Left ventricle myocardium inferior (tissue), 1 donor: ENCODE data around the gene SURF1. TPM values are rescaled to one million over a fixed set of nuclear protein-coding genes. Genes with fewer than 3 reads are reported as not detected.
A peak's percentile ranks its signal among the peaks of the same experiment; 100 is the strongest.

Experiments used
- DNase-seq: peaks from one replicate; pipeline ENCODE4 v3.0.0-alpha.2; 2020
- H3K27ac ChIP-seq: fragments of 200-600 bp; replicated peaks from 2 replicates; pipeline ENCODE4 v1.8.0; 2021
- H3K27me3 ChIP-seq: fragments of 200-600 bp; 2 replicates; pipeline ENCODE4 v1.8.0; 2021; ENCODE audit warnings: low read depth
- H3K36me3 ChIP-seq: fragments of 200-600 bp; 2 replicates; pipeline ENCODE4 v1.8.0; 2021
- H3K4me1 ChIP-seq: fragments of 200-600 bp; 2 replicates; pipeline ENCODE4 v1.8.0; 2021
- H3K4me3 ChIP-seq: fragments of 200-600 bp; 2 replicates; pipeline ENCODE4 v1.8.0; 2021; ENCODE audit warnings: mild to moderate bottlenecking, moderate library complexity
- H3K9me3 ChIP-seq: fragments of 200-600 bp; replicated peaks from 2 replicates; pipeline ENCODE4 v1.8.0; 2021
- intact Hi-C: fragments of 100-400 bp; cut with micrococcal nuclease; formaldehyde crosslinking; loops from one replicate; pipeline ENCODE4 v1.11.0; 2022
- long read RNA-seq: library from polyadenylated mRNA; unstranded; transcript quantifications from one replicate; pipeline ENCODE4 v2.0.0, GENCODE V29; 2021
- total RNA-seq: library from RNA; stranded (reverse); fragmentation: NEBNext Ultra II Directional; extraction: Animal tissue kit (Norgen Biotek cat#: 25700); gene quantifications from one replicate; pipeline ENCODE4 v1.2.1, GENCODE V29; 2021
- TF ChIP-seq, protein P1 (sequence below): fragments of 200-600 bp; IDR thresholded peaks from 2 replicates; pipeline ENCODE4 v1.8.0; 2021; ENCODE audit warnings: antibody characterized with exemption, mild to moderate bottlenecking, borderline replicate concordance
- donor health status: DM: no; HTN: yes; CAD: no; lungs with severe emphysema.

SURF1 gene, protein sequence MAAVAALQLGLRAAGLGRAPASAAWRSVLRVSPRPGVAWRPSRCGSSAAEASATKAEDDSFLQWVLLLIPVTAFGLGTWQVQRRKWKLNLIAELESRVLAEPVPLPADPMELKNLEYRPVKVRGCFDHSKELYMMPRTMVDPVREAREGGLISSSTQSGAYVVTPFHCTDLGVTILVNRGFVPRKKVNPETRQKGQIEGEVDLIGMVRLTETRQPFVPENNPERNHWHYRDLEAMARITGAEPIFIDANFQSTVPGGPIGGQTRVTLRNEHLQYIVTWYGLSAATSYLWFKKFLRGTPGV
- total RNA-seq: 60.7 TPM
- long read RNA-seq, transcript SURF1-201 (9 exons, 1,093 nt): major isoform, 73 of 108 reads
- long read RNA-seq, transcript SURF1-204 (5 exons, 931 nt): minor isoform, 23 of 108 reads
- long read RNA-seq, partial matches to known transcripts: 0 of 108 reads
- long read RNA-seq, other reads (novel, unspliced or antisense): 8 of 108 reads

DNA sequence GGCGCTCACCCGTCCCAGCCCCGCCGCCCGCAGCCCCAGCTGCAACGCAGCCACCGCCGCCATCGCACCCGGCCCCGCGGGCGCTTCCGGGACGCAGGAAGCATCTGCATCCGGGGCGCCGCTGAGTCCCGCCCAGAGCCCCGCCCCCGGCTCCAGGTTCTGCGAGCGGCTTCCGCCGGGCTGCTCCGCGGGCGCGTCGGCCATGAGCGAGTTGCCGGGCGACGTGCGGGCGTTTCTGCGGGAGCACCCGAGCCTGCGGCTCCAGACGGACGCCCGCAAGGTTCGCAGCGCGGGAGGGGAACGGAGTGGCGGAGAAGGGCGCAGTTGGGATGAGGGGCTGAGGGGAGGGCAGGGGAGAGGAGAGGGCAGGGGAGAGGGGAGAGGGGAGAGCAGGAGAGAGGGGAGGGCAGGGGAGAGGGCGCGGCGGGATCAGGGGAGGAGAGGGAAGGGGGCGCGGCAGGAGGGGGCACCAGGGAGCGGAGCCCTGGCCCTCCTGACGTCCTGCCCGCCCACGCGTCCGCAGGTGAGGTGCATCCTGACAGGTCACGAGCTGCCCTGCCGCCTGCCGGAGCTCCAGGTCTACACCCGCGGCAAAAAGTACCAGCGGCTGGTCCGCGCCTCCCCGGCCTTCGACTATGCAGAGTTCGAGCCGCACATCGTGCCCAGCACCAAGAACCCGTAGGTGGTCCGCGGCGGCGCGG lies at the start of gene SURF1, which contains the start of gene SURF2:
TSS of gene SURF1 (minus strand) at position 97 of the 701 bp plus-strand sequence. CDS start at position 63, 34 bp downstream.
TSS of gene SURF2 (plus strand) at position 160 of the 701 bp plus-strand sequence. CDS start at position 203, 43 bp downstream.
- Histone ChIP-seq H3K27ac (peak within 1 kb of the TSS; percentile 87), H3K4me1 (peaks cover 49% of the 10 kb centered on the region), H3K9me3 (no peaks in the 10 kb centered on the region), H3K27me3 (no peaks in the 10 kb centered on the region), H3K36me3 (peaks cover 44% of the 10 kb centered on the region), H3K4me3 (peak within 1 kb of the TSS; percentile 91)
- DNase-seq: peak; percentile 91
- TF ChIP-seq, protein P1, sequence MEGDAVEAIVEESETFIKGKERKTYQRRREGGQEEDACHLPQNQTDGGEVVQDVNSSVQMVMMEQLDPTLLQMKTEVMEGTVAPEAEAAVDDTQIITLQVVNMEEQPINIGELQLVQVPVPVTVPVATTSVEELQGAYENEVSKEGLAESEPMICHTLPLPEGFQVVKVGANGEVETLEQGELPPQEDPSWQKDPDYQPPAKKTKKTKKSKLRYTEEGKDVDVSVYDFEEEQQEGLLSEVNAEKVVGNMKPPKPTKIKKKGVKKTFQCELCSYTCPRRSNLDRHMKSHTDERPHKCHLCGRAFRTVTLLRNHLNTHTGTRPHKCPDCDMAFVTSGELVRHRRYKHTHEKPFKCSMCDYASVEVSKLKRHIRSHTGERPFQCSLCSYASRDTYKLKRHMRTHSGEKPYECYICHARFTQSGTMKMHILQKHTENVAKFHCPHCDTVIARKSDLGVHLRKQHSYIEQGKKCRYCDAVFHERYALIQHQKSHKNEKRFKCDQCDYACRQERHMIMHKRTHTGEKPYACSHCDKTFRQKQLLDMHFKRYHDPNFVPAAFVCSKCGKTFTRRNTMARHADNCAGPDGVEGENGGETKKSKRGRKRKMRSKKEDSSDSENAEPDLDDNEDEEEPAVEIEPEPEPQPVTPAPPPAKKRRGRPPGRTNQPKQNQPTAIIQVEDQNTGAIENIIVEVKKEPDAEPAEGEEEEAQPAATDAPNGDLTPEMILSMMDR: no peak
- intact Hi-C loops: no loop called here

DNA sequence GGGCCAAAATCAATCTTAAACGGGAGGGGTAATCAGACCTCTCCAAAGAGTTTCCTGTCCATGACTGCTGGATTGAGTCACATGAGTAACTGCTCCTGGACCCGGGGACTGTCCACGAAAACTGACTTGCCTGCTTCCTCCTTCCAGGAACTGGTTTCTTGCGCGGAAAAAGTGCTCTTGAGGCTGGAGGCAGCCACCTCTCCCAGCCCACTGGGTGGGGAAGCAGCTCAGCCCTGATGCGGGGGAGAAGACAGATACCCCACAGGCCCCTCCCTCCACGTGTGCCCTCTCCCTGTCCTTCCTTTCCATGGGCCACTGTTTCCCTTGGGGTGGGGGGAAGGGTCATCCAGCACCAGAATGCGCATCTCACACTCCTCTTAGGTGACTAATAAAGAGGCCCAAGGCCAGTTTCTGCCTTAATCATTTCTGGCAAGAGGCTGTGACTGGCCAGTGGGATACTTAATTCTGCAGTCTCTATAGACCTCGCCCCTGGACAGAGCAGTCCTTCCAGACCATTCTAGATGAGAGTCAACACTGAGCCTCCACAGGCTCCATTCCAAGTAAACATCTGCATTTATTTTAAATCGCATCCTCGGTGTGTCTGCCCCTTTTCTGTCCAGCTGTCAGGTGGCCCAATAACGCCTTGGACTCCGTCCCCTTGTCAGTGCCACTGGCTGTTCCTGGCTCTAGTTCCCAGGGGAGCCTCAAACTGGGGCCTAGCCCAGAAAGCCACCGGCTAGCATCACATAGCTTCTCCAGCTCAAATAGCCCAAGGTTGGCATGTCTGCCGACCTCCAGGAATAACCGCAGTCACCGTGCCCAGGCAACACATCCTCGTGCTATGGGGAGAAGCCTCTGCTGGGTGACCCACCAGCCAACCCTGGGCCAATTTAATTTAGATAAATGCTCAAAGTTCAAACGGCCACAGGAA lies 49.5 kb upstream of the SURF1 start:
- H3K27me3 ChIP-seq: no peaks in the 10 kb centered on the region
- peaks cover 57% of the 10 kb centered on the region for H3K36me3 ChIP-seq
- TF ChIP-seq, protein P1: no peak
- H3K4me3 ChIP-seq: no peak overlapping the region
- DNase-seq: no peak
- peak overlapping the region; percentile 12 for H3K27ac ChIP-seq
- H3K9me3 ChIP-seq: no peaks in the 10 kb centered on the region
- intact Hi-C loops: loop anchor here (5.0 kb wide), 1 partner anchor 82 kb away; no protein-coding TSS in a partner anchor
- H3K4me1 ChIP-seq: peaks cover 13% of the 10 kb centered on the region

DNA sequence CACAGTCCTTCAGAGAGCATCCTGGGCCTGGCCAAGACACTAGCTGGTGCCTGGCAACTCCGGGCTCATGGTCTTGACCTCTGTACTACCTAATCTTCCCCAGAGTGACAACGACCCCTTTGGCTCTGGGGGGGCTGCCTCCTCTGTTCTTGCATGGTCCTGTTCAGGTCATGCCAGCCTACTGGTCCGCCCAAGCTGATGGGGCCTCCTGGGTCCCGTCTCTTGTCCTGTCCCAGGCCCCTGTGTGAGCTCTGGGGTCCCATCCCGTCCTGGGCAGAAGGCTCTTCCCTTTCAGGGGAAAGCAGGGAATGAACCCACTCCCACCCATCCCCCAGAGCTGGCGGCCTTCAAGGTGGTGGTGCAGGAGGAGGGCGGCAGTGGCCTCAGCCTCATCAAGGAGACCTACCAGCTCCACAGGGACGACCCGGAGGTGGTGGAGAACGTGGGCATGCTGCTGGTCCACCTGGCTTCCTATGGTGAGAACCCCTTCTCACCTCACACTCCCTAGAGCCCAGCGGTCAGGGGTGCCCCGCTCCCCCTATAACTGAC lies 48.2 kb upstream of the SURF1 start:
- TF ChIP-seq, protein P1: no peak
- DNase-seq: no peak
- no peaks in the 10 kb centered on the region for H3K9me3 ChIP-seq
- H3K36me3 ChIP-seq: peaks cover 48% of the 10 kb centered on the region
- peaks cover 13% of the 10 kb centered on the region for H3K4me1 ChIP-seq
- H3K27ac ChIP-seq: no peak overlapping the region
- H3K4me3 ChIP-seq: no peak overlapping the region
- no peaks in the 10 kb centered on the region for H3K27me3 ChIP-seq
- intact Hi-C loops: loop anchor here (5.0 kb wide), 1 partner anchor 83 kb away; no protein-coding TSS in a partner anchor

DNA sequence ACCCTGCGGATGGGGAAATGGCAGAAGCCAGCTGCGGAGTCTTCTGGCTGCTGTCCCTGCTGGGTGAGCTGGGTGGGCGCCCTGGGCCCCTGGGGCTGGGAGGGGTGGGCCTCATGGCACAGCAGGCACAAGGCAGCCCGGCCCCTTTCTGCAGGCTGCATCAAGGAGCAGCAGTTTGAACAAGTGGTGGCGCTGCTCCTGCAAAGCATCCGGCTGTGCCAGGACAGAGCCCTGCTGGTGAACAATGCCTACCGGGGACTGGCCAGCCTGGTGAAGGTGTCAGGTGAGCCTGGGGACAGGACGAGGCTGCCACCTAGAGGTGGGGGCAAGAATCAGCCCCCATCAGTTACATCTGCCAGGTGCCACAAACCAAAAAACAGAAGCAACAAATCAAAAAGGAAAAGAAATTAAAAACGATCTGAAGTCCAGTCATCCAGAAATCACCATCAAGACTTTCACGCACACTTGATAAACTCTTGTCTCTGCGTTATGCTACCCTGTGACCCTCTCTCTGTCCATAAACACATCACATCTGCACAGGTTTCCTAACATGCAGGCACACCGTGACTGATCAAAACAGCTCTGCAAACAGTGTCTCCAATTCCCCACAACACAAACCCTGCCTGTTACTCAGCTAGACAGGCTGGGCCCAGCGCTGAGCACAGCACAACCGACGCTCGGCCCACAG lies 47.6 kb upstream of the SURF1 start:
- intact Hi-C loops: no loop called here
- no peaks in the 10 kb centered on the region for H3K9me3 ChIP-seq
- DNase-seq: no peak

More for the DNA sequence above, 47.6 kb upstream of the SURF1 start:
- Histone ChIP-seq H3K36me3 (peaks cover 42% of the 10 kb centered on the region), H3K27ac (no peak overlapping the region), H3K4me1 (peaks cover 13% of the 10 kb centered on the region), H3K4me3 (no peak overlapping the region), H3K27me3 (no peaks in the 10 kb centered on the region)
- TF ChIP-seq, protein P1: peak; percentile 53
